Liver (tissue), 9 donors: Measurements from ENCODE around the gene RASA3. TPM values are rescaled to one million over a fixed set of nuclear protein-coding genes. Genes with fewer than 3 reads are reported as not detected.

ENCODE experiments used
- DNase-seq: peaks from one replicate; pipeline ENCODE4 v3.0.0-alpha.2; 2017; ENCODE audit warnings: low spot score
- H3K27ac ChIP-seq, 2 donors: one replicate each; pipeline ENCODE4 v1.7.0; 2013; ENCODE audit warnings: inconsistent platforms in 2 of 2, low read length in 2 of 2, control low read depth in 1 of 2, low read depth in 1 of 2, mild to moderate bottlenecking in 1 of 2
- H3K27me3 ChIP-seq, 4 donors: one replicate each; pipeline versions ENCODE4 v1.6.1 to v1.7.0; 2013; ENCODE audit warnings: low read length in 3 of 4, inconsistent platforms in 1 of 4, mild to moderate bottlenecking in 1 of 4, moderate library complexity in 1 of 4; ENCODE audit not compliant: control insufficient read depth in 4 of 4, insufficient read depth in 4 of 4
- H3K36me3 ChIP-seq, 4 donors: one replicate each; pipeline versions ENCODE4 v1.6.1 to v1.7.0; 2013; ENCODE audit warnings: low read length in 3 of 4, mild to moderate bottlenecking in 3 of 4, low read depth in 1 of 4, moderate library complexity in 1 of 4; ENCODE audit not compliant: control insufficient read depth in 4 of 4, insufficient read depth in 3 of 4
- H3K4me1 ChIP-seq, 4 donors: one replicate each; pipeline versions ENCODE4 v1.6.1 to v1.7.0; 2013; ENCODE audit warnings: low read length in 3 of 4, mild to moderate bottlenecking in 3 of 4, moderate library complexity in 1 of 4; ENCODE audit not compliant: control insufficient read depth in 4 of 4, insufficient read depth in 4 of 4
- H3K4me3 ChIP-seq, 3 donors: one replicate each; pipeline versions ENCODE4 v1.6.1 to v1.7.0; 2013; ENCODE audit warnings: low read length in 3 of 3, control low read depth in 1 of 3, low read depth in 1 of 3, mild to moderate bottlenecking in 1 of 3
- H3K9ac ChIP-seq, 2 donors: one replicate each; pipeline ENCODE4 v1.7.0; 2013; ENCODE audit warnings: low read length in 2 of 2, mild to moderate bottlenecking in 2 of 2, moderate library complexity in 2 of 2, control low read depth in 1 of 2, low read depth in 1 of 2
- H3K9me3 ChIP-seq, 4 donors: one replicate each; pipeline versions ENCODE4 v1.6.1 to v1.7.0; 2013; ENCODE audit warnings: low read length in 3 of 4; ENCODE audit not compliant: control insufficient read depth in 4 of 4
- CTCF ChIP-seq: fragments of 150-350 bp; IDR thresholded peaks from 2 replicates; pipeline ENCODE4 v1.5.1; 2017; ENCODE audit warnings: improper control_type of control experiment, low read depth, low read length; ENCODE audit not compliant: missing input control
- EGR1 ChIP-seq, 2 donors: IDR thresholded peaks; 2 replicates each; pipeline ENCODE4 v1.6.1; 2016 to 2018; ENCODE audit warnings: antibody characterized with exemption in 2 of 2, low read depth in 2 of 2
- FOXA1 ChIP-seq: IDR thresholded peaks from 2 replicates; pipeline ENCODE4 v1.6.1; 2016; ENCODE audit warnings: antibody characterized with exemption
- FOXA2 ChIP-seq: IDR thresholded peaks from 2 replicates; pipeline ENCODE4 v1.6.1; 2016; ENCODE audit warnings: antibody characterized with exemption
- GABPA ChIP-seq, 2 donors: IDR thresholded peaks in 1 of 2; conservative IDR thresholded peaks in 1 of 2; 2 replicates each; pipeline ENCODE4 v1.6.1; 2016; ENCODE audit warnings: antibody characterized with exemption in 2 of 2, mild to moderate bottlenecking in 1 of 2, moderate library complexity in 1 of 2
- HNF4A ChIP-seq, 2 donors: conservative IDR thresholded peaks; 2 replicates each; pipeline ENCODE4 v1.6.1; 2016; ENCODE audit warnings: antibody characterized with exemption in 2 of 2, mild to moderate bottlenecking in 2 of 2
- HNF4G ChIP-seq: IDR thresholded peaks from 2 replicates; pipeline ENCODE4 v1.6.1; 2016; ENCODE audit warnings: antibody characterized with exemption
- JUND ChIP-seq, 2 donors: IDR thresholded peaks; 2 replicates each; pipeline ENCODE4 v1.6.1; 2016; ENCODE audit warnings: antibody characterized with exemption in 2 of 2
- MAX ChIP-seq: IDR thresholded peaks from 2 replicates; pipeline ENCODE4 v1.6.1; 2016; ENCODE audit warnings: antibody characterized with exemption
- NR2F2 ChIP-seq: IDR thresholded peaks from 2 replicates; pipeline ENCODE4 v1.6.1; 2016; ENCODE audit warnings: antibody characterized with exemption
- RAD21 ChIP-seq, 2 donors: IDR thresholded peaks; 2 replicates each; pipeline ENCODE4 v1.6.1; 2016; ENCODE audit warnings: antibody characterized with exemption in 2 of 2, mild to moderate bottlenecking in 2 of 2
- RXRA ChIP-seq, 2 donors: IDR thresholded peaks; 2 replicates each; pipeline ENCODE4 v1.6.1; 2017 to 2018; ENCODE audit warnings: antibody characterized with exemption in 2 of 2, mild to moderate bottlenecking in 1 of 2
- SP1 ChIP-seq: IDR thresholded peaks from 2 replicates; pipeline ENCODE4 v1.6.1; 2018; ENCODE audit warnings: antibody characterized with exemption, mild to moderate bottlenecking
- TAF1 ChIP-seq: conservative IDR thresholded peaks from 2 replicates; pipeline ENCODE4 v1.6.1; 2016; ENCODE audit warnings: antibody characterized with exemption, mild to moderate bottlenecking
- YY1 ChIP-seq: IDR thresholded peaks from 2 replicates; pipeline ENCODE4 v1.6.1; 2016; ENCODE audit warnings: antibody characterized with exemption, mild to moderate bottlenecking
- WGBS: extraction: QIAGEN DNeasy Blood & Tissue Kit; methylation state at CpG from one replicate; pipeline ENCODE4 v1.1.7; 2013; 5-methylcytosine and 5-hydroxymethylcytosine counted together
- polyA plus RNA-seq, 2 donors: library from polyadenylated mRNA; stranded (reverse) in 1 of 2; unstranded in 1 of 2; fragments of 200-250 nt in 1 of 2; fragments of >200 nt in 1 of 2; fragmentation: Nextera tagmentation in 1 of 2; extraction: Ambion mirVana in 1 of 2; gene quantifications; one replicate each; pipeline versions ENCODE4 v1.2.1 to v1.2.3, GENCODE V29; 2013 to 2015
- total RNA-seq, 2 donors: library from RNA; depleted of rRNA; stranded (reverse); fragments of >200 nt; gene quantifications; one replicate each; pipeline ENCODE4 v1.2.3, GENCODE V29; 2014
- TF ChIP-seq, protein P1 (sequence below): IDR thresholded peaks from 2 replicates; pipeline ENCODE4 v1.6.1; 2016; ENCODE audit warnings: antibody characterized with exemption
- TF ChIP-seq, protein P2 (sequence below): IDR thresholded peaks from 2 replicates; pipeline ENCODE4 v1.6.1; 2016; ENCODE audit warnings: antibody characterized with exemption, mild to moderate bottlenecking
- TF ChIP-seq, protein P3 (sequence below): IDR thresholded peaks from 2 replicates; pipeline ENCODE4 v1.6.1; 2016; ENCODE audit warnings: antibody characterized with exemption
- donor health status: healthy.
- donor health status: healthy.
- donor health status: healthy.
- donor health status: healthy.
- donor health status: healthy.

The RASA3 gene
- total and polyA plus RNA-seq, 4 donors, result 0.64 to 5.9 (median 3.8) TPM

DNA sequence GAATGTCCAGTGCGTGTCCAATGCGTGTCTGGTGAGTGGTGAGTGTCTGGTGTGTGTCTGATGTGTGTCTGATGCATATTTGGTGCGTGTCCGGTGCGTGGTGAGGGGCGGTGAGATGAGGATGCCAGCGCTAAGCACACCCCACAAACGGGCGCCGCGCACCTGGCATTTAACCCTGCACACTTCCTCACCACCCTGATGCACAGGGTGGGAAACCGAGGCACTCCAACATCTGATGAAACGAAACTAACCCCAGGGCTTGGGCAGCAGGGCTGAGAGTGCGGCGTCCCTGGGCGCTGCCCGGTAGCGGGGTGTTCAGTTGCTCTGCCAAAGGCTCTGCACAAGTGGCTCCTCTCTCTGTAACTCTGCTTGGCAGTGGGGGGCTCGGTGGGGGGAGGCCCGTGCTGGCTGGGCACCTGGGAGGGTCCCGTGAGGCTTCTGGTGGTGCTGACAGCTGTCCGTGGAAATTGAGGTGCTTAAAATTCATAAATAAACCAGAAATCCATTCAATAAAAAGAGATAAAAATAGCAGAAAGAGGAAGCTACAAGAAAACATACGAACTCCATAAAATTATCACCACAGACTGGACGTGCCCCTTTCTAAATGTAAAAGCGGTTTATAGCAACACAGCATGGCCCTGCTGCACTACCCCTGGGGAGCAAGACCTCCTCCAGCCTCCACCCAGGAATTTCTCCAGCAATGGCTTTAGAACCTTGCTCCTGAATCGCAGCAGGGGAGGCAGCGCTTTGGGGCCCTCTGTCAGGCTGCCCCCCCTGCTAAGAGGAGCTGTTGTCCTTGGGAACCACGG lies 76.0 kb downstream of the RASA3 start:
- Histone ChIP-seq H3K9me3 (no peaks in the 10 kb centered on the region), H3K4me3 (no peak overlapping the region), H3K9ac (no peak overlapping the region), H3K4me1 (peaks cover 3 to 16% (median 4%) of the 10 kb centered on the region in 4 donors), H3K27ac (no peak overlapping the region), H3K36me3 (peaks cover 0 to 1% (median 0%) of the 10 kb centered on the region in 4 donors), H3K27me3 (no peaks in the 10 kb centered on the region)
- no peak for DNase-seq
- WGBS, result 83% methylated on average over 28 of the region's 28 CpGs
- TF ChIP-seq TAF1, result no peak
- no peak for TF ChIP-seq SP1
- TF ChIP-seq YY1, result no peak
- TF ChIP-seq FOXA1, result no peak
- no peak for TF ChIP-seq JUND (IDR thresholded peaks at IDR 0.05)
- no peak for TF ChIP-seq EGR1 (IDR thresholded peaks at IDR 0.05; ENCODE audit: low read depth in 2 of 2)
- no peak for TF ChIP-seq FOXA2
- TF ChIP-seq MAX, result no peak
- TF ChIP-seq HNF4A (conservative IDR thresholded peaks at IDR 0.05), result no peak
- TF ChIP-seq, protein P1, sequence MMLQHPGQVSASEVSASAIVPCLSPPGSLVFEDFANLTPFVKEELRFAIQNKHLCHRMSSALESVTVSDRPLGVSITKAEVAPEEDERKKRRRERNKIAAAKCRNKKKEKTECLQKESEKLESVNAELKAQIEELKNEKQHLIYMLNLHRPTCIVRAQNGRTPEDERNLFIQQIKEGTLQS, result no peak
- no peak for TF ChIP-seq HNF4G
- TF ChIP-seq RAD21 (IDR thresholded peaks at IDR 0.05), result no peak
- TF ChIP-seq GABPA (IDR thresholded peaks at IDR 0.05 in 1 of 2, conservative IDR thresholded peaks at IDR 0.05 in 1 of 2), result no peak

GRCh38 chr13:114055766-114056165 lies 76.7 kb downstream of the RASA3 start:
- TF ChIP-seq MAX, result no peak
- TF ChIP-seq, protein P2, sequence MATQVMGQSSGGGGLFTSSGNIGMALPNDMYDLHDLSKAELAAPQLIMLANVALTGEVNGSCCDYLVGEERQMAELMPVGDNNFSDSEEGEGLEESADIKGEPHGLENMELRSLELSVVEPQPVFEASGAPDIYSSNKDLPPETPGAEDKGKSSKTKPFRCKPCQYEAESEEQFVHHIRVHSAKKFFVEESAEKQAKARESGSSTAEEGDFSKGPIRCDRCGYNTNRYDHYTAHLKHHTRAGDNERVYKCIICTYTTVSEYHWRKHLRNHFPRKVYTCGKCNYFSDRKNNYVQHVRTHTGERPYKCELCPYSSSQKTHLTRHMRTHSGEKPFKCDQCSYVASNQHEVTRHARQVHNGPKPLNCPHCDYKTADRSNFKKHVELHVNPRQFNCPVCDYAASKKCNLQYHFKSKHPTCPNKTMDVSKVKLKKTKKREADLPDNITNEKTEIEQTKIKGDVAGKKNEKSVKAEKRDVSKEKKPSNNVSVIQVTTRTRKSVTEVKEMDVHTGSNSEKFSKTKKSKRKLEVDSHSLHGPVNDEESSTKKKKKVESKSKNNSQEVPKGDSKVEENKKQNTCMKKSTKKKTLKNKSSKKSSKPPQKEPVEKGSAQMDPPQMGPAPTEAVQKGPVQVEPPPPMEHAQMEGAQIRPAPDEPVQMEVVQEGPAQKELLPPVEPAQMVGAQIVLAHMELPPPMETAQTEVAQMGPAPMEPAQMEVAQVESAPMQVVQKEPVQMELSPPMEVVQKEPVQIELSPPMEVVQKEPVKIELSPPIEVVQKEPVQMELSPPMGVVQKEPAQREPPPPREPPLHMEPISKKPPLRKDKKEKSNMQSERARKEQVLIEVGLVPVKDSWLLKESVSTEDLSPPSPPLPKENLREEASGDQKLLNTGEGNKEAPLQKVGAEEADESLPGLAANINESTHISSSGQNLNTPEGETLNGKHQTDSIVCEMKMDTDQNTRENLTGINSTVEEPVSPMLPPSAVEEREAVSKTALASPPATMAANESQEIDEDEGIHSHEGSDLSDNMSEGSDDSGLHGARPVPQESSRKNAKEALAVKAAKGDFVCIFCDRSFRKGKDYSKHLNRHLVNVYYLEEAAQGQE, result no peak
- TF ChIP-seq FOXA2, result no peak
- TF ChIP-seq, protein P3, sequence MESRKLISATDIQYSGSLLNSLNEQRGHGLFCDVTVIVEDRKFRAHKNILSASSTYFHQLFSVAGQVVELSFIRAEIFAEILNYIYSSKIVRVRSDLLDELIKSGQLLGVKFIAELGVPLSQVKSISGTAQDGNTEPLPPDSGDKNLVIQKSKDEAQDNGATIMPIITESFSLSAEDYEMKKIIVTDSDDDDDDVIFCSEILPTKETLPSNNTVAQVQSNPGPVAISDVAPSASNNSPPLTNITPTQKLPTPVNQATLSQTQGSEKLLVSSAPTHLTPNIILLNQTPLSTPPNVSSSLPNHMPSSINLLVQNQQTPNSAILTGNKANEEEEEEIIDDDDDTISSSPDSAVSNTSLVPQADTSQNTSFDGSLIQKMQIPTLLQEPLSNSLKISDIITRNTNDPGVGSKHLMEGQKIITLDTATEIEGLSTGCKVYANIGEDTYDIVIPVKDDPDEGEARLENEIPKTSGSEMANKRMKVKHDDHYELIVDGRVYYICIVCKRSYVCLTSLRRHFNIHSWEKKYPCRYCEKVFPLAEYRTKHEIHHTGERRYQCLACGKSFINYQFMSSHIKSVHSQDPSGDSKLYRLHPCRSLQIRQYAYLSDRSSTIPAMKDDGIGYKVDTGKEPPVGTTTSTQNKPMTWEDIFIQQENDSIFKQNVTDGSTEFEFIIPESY, result no peak
- no peak for TF ChIP-seq SP1
- no peak for TF ChIP-seq NR2F2
- TF ChIP-seq FOXA1, result no peak
- no peak for TF ChIP-seq GABPA (IDR thresholded peaks at IDR 0.05 in 1 of 2, conservative IDR thresholded peaks at IDR 0.05 in 1 of 2)
- TF ChIP-seq TAF1, result no peak
- no peak for TF ChIP-seq JUND (IDR thresholded peaks at IDR 0.05)
- TF ChIP-seq HNF4A (conservative IDR thresholded peaks at IDR 0.05), result no peak
- TF ChIP-seq RAD21 (IDR thresholded peaks at IDR 0.05), result no peak
- TF ChIP-seq YY1, result no peak
- TF ChIP-seq EGR1 (IDR thresholded peaks at IDR 0.05; ENCODE audit: low read depth in 2 of 2), result no peak
- no peak for TF ChIP-seq CTCF
- TF ChIP-seq RXRA (IDR thresholded peaks at IDR 0.05), result no peak
- TF ChIP-seq HNF4G, result no peak
- no peaks in the 10 kb centered on the region for H3K27me3 ChIP-seq
- DNase-seq, result no peak
- no peak overlapping the region for H3K4me3 ChIP-seq
- H3K36me3 ChIP-seq, result peaks cover 0 to 1% (median 0%) of the 10 kb centered on the region in 4 donors
- no peak overlapping the region for H3K27ac ChIP-seq
- peaks cover 3 to 16% (median 4%) of the 10 kb centered on the region in 4 donors for H3K4me1 ChIP-seq
- H3K9ac ChIP-seq, result no peak overlapping the region
- no peaks in the 10 kb centered on the region for H3K9me3 ChIP-seq
- WGBS, result 95% methylated on average over 19 of the region's 19 CpGs
